Measurements from ENCODE around the gene ADCY1.

GRCh38 chr7:45623157-45623556 lies 49.0 kb downstream of the ADCY1 start:
- no peak for TF ChIP-seq CTCF (IDR thresholded peaks at IDR 0.05; ENCODE audit: low read depth, low read length, missing input control)
- no peak for TF ChIP-seq TAF1 (conservative IDR thresholded peaks at IDR 0.05)
- TF ChIP-seq YY1 (IDR thresholded peaks at IDR 0.05) = no peak
- no peak for TF ChIP-seq JUND (IDR thresholded peaks at IDR 0.05)
- TF ChIP-seq GABPA (IDR thresholded peaks at IDR 0.05 in 1 of 2, conservative IDR thresholded peaks at IDR 0.05 in 1 of 2) = no peak
- no peak for TF ChIP-seq REST (IDR thresholded peaks at IDR 0.05)

Measured in liver (tissue), 3 donors.